ENCODE results near the gene CDK11A. TPM values are rescaled to one million over a fixed set of nuclear protein-coding genes. Genes with fewer than 3 reads are reported as not detected.
A peak's percentile ranks its signal among the peaks of the same experiment; 100 is the strongest.
"Not testable (repeated sequence)": the region's sequence is repeated elsewhere in the genome, so short reads cannot be mapped to it uniquely, and the experiment has no call there.

CDK11A gene
- total and polyA plus RNA-seq, 4 donors: 6.8 to 41.4 (median 26.2) TPM

DNA sequence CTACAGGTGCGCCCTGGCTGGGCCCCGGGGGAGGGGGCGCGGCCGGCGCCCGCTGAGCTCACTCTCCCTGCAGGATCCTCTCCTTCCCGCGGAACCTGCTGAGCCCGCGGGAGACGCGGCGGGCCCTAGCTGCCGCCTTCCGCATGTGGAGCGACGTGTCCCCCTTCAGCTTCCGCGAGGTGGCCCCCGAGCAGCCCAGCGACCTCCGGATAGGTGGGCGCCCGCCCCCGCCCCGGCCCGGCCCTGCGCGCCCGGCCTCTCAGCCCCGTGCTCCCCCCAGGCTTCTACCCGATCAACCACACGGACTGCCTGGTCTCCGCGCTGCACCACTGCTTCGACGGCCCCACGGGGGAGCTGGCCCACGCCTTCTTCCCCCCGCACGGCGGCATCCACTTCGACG lies 24.1 kb downstream of the CDK11A start:
- H3K9me3 ChIP-seq (ENCODE audit: control insufficient read depth, insufficient read depth, low read length); DNase-seq (ENCODE audit: low read depth in 4 of 6, low spot score in 6 of 6); H3K4me1 ChIP-seq (ENCODE audit: control insufficient read depth, insufficient read depth, low read length); H3K27me3 ChIP-seq (ENCODE audit: control insufficient read depth, insufficient read depth, low read length); H3K27ac ChIP-seq (ENCODE audit: low read depth, low read length); H3K4me3 ChIP-seq (ENCODE audit: low read depth, low read length): not testable (repeated sequence)
- whole genome bisulfite sequencing (ENCODE audit: insufficient coverage): no CpG with 5 or more reads among the region's 45 CpGs
- H3K36me3 ChIP-seq (ENCODE audit: control insufficient read depth, insufficient read depth, low read length): peaks cover 19% of the 10 kb centered on the region

DNA sequence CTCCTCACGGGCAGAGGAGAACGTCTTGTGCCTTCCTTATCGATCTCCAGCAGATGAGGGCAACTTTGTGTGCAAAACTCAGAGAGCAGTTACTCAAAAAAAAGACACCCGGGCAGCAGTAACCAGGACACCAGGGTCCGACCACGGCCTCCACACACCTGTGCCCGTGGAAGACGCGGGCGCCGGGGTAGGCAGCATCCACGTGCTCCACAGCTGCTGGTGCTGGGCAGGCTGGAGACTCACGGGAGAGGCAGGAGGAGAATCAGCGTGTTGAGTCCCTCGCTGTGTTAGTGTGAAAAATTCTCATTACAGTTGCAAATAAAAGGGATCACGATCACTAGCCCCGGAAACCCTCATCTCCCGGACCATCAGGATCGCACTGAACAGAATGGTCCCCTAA lies 25.1 kb downstream of the CDK11A start:
- not testable (repeated sequence) for H3K27me3 ChIP-seq (ENCODE audit: control insufficient read depth, insufficient read depth, low read length); H3K36me3 ChIP-seq (ENCODE audit: control insufficient read depth, insufficient read depth, low read length); H3K27ac ChIP-seq (ENCODE audit: low read depth, low read length); DNase-seq (ENCODE audit: low read depth in 4 of 6, low spot score in 6 of 6); H3K9me3 ChIP-seq (ENCODE audit: control insufficient read depth, insufficient read depth, low read length); H3K4me1 ChIP-seq (ENCODE audit: control insufficient read depth, insufficient read depth, low read length); H3K4me3 ChIP-seq (ENCODE audit: low read depth, low read length)
- no CpG with 5 or more reads among the region's 19 CpGs for WGBS (ENCODE audit: insufficient coverage)

DNA sequence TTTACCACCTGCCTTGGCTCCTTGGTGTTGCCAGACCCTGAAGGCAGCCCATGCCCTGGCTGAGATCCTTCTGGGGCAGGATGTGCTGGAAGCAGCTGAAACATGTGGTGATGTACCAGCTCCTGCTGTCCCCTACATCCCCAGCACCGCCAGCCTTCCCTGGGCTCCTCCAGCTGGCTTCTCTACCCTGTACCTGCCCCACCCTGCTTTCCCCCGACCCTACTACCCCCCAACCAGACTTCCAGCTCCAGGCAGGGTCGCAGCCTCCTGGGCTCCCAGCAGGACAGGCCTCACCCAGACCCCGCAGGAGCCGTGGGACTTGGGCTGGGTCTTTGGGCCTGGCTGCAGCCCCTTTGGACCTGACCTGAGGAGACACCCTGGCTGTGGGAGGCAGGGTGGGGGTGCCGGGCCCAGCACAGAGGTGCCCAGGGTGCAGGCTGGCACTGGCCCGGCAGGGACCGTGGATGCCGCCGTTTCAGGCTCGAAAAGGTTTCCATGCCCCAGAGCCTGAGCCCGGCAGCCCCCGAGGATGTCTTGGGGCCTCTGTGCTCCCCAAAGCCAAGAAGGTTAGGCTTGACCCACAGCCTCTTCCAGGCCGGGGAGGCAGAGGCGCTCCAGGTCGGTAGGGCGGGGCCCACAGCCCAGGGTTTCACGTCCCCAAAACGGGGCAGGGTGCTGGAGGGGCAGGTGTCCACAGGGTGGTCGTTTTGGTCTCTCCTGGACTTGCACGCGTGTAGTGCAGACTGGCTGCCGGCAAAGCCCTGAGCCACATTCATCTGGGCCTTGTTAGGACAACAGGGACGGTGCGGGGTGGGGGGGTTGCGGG lies 26.6 kb downstream of the CDK11A start:
- H3K36me3 ChIP-seq (ENCODE audit: control insufficient read depth, insufficient read depth, low read length): not testable (repeated sequence)

DNA sequence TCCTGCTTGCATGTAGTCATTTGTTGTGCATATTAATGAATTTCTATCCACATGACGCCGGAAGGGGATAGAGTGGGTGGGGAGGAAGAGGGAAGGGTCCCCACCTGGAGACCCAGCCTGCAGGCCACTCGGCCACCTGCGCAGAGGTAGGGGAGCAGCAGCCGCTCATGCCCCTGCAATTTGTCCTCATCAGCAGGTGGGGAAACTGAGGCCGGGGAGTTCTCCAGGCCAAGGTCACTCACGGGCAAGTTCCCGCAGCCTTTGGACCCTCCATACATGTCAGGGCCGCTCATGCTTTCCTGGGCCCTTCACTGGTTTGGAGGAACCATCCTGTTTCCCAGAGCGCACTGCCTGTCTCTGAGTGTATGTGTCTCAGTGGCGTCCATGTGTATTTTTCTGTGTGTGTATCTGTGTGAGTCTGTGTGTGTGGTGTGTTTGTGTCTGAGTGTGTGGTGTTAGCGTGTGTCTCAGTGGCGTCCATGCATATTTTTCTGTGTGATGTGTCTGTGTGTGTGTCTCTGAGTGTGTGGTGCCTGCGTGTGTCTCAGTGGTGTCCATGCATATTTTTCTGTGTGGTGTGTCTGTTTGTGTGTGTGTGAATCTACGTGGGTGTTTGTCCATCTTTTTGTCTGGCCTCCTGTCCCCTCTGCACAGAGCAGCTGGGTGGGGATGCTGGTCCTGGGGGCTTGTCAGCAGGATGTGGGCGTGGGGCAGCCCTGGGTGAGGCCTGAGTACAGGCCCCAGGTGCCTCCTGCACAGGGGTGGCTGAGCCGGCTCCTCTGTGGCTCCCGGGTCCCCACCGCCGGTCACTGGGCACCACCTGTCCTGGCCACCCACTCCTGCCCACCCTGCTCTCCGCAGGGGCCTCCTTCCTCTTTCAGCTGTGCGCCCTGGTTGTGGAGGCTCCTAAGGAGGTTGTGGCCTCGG lies 27.5 kb downstream of the CDK11A start:
- not testable (repeated sequence) for H3K27ac ChIP-seq (ENCODE audit: low read depth, low read length); H3K9me3 ChIP-seq (ENCODE audit: control insufficient read depth, insufficient read depth, low read length); DNase-seq (ENCODE audit: low read depth in 4 of 6, low spot score in 6 of 6); H3K27me3 ChIP-seq (ENCODE audit: control insufficient read depth, insufficient read depth, low read length); H3K4me1 ChIP-seq (ENCODE audit: control insufficient read depth, insufficient read depth, low read length); H3K36me3 ChIP-seq (ENCODE audit: control insufficient read depth, insufficient read depth, low read length); H3K4me3 ChIP-seq (ENCODE audit: low read depth, low read length)
- 98% methylated on average over 8 of the region's 23 CpGs for WGBS (ENCODE audit: insufficient coverage)

More for the DNA sequence above, 26.6 kb downstream of the CDK11A start:
- DNase-seq (ENCODE audit: low read depth in 4 of 6, low spot score in 6 of 6); H3K27me3 ChIP-seq (ENCODE audit: control insufficient read depth, insufficient read depth, low read length); H3K4me3 ChIP-seq (ENCODE audit: low read depth, low read length); H3K9me3 ChIP-seq (ENCODE audit: control insufficient read depth, insufficient read depth, low read length); H3K4me1 ChIP-seq (ENCODE audit: control insufficient read depth, insufficient read depth, low read length); H3K27ac ChIP-seq (ENCODE audit: low read depth, low read length): not testable (repeated sequence)
- 85% methylated on average over 7 of the region's 26 CpGs for WGBS (ENCODE audit: insufficient coverage)

DNA sequence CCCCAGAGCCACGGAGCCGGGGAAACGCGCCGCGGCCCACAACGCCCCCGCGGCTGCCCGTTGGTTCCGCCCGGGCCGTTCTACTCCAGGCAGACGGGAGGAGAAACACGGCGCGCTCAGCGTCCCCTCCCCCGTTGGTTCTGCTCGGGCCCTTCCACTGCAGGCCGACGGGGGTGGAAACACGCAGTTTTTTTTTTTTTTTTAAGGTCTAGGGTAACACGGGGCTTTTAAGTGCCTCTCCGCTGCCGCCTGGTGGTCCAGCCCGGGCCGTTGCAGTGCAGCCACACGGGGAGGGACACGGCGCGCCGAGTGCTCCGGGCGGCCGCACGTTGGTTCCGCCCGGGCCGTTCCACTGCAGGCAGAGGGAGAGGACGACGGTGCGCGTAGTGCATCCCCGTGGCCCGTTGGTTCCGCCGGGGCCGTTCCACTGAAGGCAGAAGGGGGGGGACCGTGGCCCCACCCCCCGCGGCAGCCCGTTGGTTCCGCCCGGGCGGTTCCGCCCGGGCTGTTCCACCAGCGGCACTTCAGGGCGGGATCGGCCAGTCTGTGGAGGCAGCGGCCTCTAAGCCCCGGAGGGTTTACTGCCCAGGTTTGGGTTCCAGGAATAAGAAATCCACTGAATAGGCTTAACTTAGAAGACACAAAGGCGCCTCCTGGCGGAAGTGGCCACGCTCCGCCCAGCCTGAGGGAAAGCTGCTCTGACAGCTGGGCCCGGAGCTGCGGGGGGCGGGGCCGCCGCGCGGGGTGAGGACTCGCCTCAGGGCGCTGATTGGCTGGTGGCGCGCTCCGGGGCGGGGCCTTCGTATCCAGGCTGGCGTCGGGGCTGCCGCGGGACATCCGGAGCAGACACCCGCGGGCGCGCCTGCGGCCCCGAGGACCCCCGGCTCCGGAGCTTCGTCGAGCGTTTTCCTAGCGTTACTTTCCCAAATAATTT lies 31.2 kb downstream of the CDK11A start, which contains the start of gene SLC35E2B:
Gene SLC35E2B, minus strand, starts transcription at position 82 of the 934 bp plus-strand sequence. CDS start 16,096 bp downstream, outside the sequence.
- Histone ChIP-seq H3K4me3 (ENCODE audit: low read depth, low read length) (peak within 1 kb of the TSS; percentile 51), H3K27ac (ENCODE audit: low read depth, low read length) (peak within 1 kb of the TSS; percentile 92)
- H3K4me1 ChIP-seq (ENCODE audit: control insufficient read depth, insufficient read depth, low read length); H3K36me3 ChIP-seq (ENCODE audit: control insufficient read depth, insufficient read depth, low read length); H3K27me3 ChIP-seq (ENCODE audit: control insufficient read depth, insufficient read depth, low read length); H3K9me3 ChIP-seq (ENCODE audit: control insufficient read depth, insufficient read depth, low read length): not testable (repeated sequence)
- peak; percentile 53 to 98 (median 82) for DNase-seq (ENCODE audit: low read depth in 4 of 6, low spot score in 6 of 6)
- 0% methylated on average over 12 of the region's 98 CpGs for WGBS (ENCODE audit: insufficient coverage)

DNA sequence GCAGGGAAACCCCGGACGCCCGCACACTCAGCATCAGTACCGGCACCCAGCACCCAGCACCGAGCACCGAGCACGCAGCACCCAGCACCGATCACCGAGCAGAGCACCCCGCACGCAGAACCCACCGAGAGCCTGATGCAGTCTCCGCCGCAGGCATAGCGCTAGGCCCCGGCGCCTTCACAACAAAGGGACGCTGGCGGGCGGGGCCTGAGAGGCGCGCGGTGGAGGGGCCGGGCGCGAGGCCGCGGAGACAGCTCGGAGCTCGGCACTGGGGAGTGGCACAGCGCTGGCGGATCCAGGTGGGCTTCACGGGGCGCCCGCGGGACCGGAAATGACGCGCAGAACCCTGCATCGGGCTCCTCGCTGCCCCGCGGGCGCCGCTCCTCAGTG lies 31.8 kb downstream of the CDK11A start:
- Histone ChIP-seq H3K4me3 (ENCODE audit: low read depth, low read length) (peak overlapping the region; percentile 51), H3K27ac (ENCODE audit: low read depth, low read length) (peak overlapping the region; percentile 92)
- DNase-seq (ENCODE audit: low read depth in 4 of 6, low spot score in 6 of 6): peak in 5 of 6 donors; percentile 6 to 91 (median 29)
- not testable (repeated sequence) for H3K4me1 ChIP-seq (ENCODE audit: control insufficient read depth, insufficient read depth, low read length); H3K27me3 ChIP-seq (ENCODE audit: control insufficient read depth, insufficient read depth, low read length); H3K9me3 ChIP-seq (ENCODE audit: control insufficient read depth, insufficient read depth, low read length); H3K36me3 ChIP-seq (ENCODE audit: control insufficient read depth, insufficient read depth, low read length)
- 0% methylated on average over 14 of the region's 45 CpGs for WGBS (ENCODE audit: insufficient coverage)

DNA sequence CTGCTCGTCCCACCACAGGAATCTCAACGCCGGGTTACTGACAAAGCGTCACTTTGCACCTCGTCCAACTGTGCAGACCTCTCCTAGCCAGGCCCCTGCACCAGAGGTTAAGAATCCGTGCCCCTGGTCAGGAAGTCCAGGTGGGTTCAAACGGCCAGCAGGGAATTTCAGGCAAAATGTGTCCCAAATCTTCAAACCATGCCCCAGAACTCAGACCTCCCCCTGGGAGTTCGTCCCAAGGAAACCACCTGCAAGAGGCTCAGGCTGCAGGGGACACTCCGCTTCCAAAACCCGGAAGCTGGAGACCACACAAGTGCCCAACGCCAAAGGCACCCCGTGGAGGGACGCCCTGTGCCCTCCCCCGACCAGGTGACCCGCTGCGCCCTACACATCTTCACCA lies 32.7 kb downstream of the CDK11A start:
- peaks cover 12% of the 10 kb centered on the region for H3K36me3 ChIP-seq (ENCODE audit: control insufficient read depth, insufficient read depth, low read length)
- H3K9me3 ChIP-seq (ENCODE audit: control insufficient read depth, insufficient read depth, low read length); H3K4me1 ChIP-seq (ENCODE audit: control insufficient read depth, insufficient read depth, low read length); H3K27me3 ChIP-seq (ENCODE audit: control insufficient read depth, insufficient read depth, low read length); DNase-seq (ENCODE audit: low read depth in 4 of 6, low spot score in 6 of 6); H3K27ac ChIP-seq (ENCODE audit: low read depth, low read length): not testable (repeated sequence)
- WGBS (ENCODE audit: insufficient coverage): no CpG with 5 or more reads among the region's 16 CpGs
- H3K4me3 ChIP-seq (ENCODE audit: low read depth, low read length): peak overlapping the region; percentile 12

DNA sequence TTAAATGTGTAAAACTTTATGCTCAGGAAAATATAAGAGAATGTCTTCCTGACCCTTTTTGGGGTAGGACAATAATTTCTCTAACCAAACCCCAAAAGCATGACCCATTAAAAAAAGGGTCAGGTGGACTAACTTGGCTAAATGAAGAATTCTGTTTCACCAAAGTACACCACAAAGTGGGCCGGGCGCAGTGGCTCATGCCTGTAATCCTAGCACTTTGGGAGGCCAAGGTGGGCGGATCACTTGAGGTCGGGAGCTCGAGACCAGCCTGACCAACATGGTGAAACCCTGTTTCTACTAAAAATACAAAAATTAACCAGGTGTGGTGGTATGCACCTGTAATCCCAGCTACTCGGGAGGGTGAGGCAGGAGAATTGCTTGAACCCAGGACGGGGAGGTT lies 34.6 kb downstream of the CDK11A start:
- 100% methylated on average over 2 of the region's 7 CpGs for WGBS (ENCODE audit: insufficient coverage)
- peaks cover 17% of the 10 kb centered on the region for H3K36me3 ChIP-seq (ENCODE audit: control insufficient read depth, insufficient read depth, low read length)
- H3K9me3 ChIP-seq (ENCODE audit: control insufficient read depth, insufficient read depth, low read length); H3K4me1 ChIP-seq (ENCODE audit: control insufficient read depth, insufficient read depth, low read length); H3K4me3 ChIP-seq (ENCODE audit: low read depth, low read length); H3K27me3 ChIP-seq (ENCODE audit: control insufficient read depth, insufficient read depth, low read length); DNase-seq (ENCODE audit: low read depth in 4 of 6, low spot score in 6 of 6); H3K27ac ChIP-seq (ENCODE audit: low read depth, low read length): not testable (repeated sequence)

DNA sequence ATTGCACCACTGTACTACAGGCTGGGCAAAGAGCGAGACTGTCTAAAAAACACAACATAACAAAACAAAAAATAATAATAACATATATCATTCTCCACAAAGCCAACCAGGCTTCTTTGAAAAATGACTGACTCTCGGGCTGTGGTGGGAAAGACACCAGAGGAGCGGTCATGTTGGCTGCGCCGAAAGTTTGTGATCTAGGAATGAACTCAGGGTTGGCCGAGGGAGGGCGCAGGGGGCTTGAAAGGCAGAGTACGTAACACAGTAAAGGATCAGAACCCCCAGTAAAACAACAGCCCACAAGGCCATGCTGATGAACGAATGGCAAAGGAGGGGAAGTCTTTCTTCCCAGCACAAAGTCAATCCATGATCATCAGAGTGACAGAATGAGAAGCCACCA lies 36.3 kb downstream of the CDK11A start:
- Histone ChIP-seq H3K27me3 (ENCODE audit: control insufficient read depth, insufficient read depth, low read length) (no peaks in the 10 kb centered on the region), H3K4me1 (ENCODE audit: control insufficient read depth, insufficient read depth, low read length) (peaks cover 8% of the 10 kb centered on the region), H3K27ac (ENCODE audit: low read depth, low read length) (no peak overlapping the region), H3K9me3 (ENCODE audit: control insufficient read depth, insufficient read depth, low read length) (no peaks in the 10 kb centered on the region), H3K4me3 (ENCODE audit: low read depth, low read length) (no peak overlapping the region), H3K36me3 (ENCODE audit: control insufficient read depth, insufficient read depth, low read length) (peaks cover 30% of the 10 kb centered on the region)
- no peak for DNase-seq (ENCODE audit: low read depth in 4 of 6, low spot score in 6 of 6)
- WGBS (ENCODE audit: insufficient coverage): no CpG with 5 or more reads among the region's 9 CpGs
